Embryonic facial prominence (tissue), 1 donor: ENCODE measurements around the gene PLXNC1.

Experiments used
- DNase-seq: peaks from one replicate; pipeline ENCODE4 v3.0.0-alpha.2; 2016; ENCODE audit errors: extremely low spot score

Gene PLXNC1

GRCh38 chr12:94264736-94265485 lies 116.5 kb downstream of the PLXNC1 start:
- no peak for DNase-seq

GRCh38 chr12:94265539-94265938 lies 117.2 kb downstream of the PLXNC1 start:
- DNase-seq = no peak

- no peak for DNase-seq
Observed at GRCh38 chr12:94265966-94266745, 117.8 kb downstream of the PLXNC1 start.

DNA sequence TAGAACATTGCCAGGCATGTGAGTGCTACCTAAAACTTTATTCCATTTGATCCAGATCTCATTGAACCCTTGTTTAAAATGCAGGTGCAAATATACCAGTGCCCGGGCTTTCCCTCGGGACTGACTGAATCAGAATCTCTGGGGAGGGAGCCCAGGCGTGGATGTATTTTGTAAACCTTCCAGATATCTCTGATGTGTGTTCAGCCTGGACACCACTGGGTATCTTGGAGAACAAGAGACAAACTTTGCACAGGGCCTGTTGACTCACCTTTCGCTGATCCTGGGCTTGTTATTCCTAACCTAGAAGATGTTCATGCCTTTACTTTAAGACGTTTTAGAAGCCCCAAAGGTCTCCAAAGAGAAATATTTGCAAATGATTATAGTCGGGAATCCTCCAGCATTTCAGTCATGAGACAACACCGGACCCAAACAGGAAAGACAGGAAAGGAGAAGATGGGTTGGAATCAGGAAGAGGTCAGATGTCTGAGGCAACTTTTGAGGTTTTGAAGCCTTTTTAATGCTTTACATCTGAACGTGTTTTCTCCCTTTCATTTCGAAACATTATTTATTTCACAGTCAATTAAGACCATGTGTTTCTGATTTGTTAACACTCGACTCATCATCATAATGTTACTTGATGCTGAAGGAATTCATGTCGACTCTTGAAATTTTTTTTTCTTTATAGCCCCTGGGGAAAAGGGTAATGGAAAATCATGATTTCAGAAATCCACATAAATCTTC lies 118.6 kb downstream of the PLXNC1 start:
- peak; percentile 81 for DNase-seq

DNA sequence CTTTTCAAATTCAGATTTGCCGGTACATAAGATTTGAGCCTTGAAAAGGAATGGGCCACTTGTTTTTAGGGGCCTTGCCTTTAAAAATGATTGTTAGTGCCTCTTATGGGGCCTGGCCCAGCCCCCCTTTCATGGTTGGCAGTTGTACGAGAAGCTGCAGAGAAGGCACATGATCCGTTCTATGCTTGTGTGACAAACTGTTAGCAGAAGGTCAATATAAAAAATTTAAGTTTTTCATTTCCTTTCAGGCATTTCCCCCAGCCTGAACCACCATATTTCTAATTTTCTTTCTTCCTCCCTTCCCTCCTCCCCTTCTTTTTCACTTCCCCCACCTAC lies 119.1 kb downstream of the PLXNC1 start:
- DNase-seq = no peak

DNA sequence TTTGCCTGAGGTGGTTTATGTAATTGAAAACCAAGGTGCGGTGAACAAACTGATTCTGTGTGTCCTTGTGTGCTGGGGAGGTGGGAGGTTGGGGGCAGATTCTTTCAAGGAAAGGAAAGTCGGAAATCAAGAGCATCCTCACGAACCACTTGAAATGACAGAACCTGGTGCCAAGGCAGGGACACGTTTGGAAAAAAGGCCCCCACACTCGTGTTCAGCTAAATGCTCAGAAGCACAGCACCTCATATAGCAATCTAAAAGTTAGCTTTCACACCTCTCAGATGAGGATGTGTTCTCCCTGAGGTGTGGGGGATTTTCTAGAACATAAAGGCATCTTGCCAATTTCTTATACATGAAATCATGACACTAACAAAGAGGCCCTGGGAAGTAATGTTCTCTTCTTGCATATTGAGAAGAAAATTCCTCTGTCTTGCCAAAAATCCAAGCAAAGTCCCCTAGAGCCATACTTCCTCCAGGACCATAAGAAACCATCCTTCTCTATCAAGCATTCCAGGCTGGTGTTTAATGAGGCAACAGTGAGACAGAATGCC lies 119.6 kb downstream of the PLXNC1 start:
- DNase-seq = no peak

- no peak for DNase-seq
Observed at GRCh38 chr12:94269316-94269999, 121.1 kb downstream of the PLXNC1 start.

- no peak for DNase-seq
Observed at GRCh38 chr12:94271351-94271750, 123.0 kb downstream of the PLXNC1 start.

GRCh38 chr12:94272280-94272679 lies 123.9 kb downstream of the PLXNC1 start:
- DNase-seq = no peak

GRCh38 chr12:94273272-94273671 lies 124.9 kb downstream of the PLXNC1 start:
- DNase-seq = no peak

DNA sequence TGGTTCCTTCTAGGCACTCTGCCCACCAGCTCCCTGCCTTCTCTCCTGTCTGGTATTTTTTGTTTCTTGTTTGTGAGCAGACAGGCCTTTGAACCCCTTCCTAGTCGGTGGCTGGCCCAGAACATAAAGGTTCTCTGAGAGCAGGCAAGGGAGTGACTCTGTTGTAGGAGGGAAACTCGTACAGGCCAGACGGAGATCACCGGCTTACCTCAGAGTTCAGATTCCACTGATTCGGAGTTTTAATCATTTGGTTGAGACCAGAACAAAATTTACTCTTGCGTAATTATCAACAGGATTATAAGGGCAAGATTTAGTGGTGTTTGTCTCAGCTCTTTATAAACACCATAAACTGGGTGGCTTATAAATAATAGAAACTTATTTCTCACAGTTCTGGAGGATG lies 128.3 kb downstream of the PLXNC1 start:
- DNase-seq = no peak

GRCh38 chr12:94277426-94278000 lies 129.1 kb downstream of the PLXNC1 start:
- DNase-seq = no peak

DNA sequence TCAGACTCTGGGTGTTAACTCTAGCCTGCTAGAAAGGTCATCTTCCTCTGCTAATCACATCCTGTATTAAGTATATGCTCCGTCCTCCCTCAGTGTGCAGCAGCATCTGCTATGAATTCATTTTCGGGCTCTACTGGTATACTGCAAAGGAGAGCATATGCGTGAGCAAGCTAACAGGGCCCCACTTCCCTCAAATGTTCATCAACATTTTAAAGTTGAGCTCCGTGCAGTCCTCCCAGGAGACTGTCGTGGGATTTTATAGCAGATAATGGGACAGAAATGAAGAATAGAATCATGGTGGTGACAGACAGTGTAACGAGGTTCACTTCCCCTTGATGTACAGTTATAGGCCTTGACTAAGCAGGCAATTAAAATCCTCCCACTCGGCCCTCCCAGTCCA lies 131.7 kb downstream of the PLXNC1 start:
- DNase-seq = no peak

DNA sequence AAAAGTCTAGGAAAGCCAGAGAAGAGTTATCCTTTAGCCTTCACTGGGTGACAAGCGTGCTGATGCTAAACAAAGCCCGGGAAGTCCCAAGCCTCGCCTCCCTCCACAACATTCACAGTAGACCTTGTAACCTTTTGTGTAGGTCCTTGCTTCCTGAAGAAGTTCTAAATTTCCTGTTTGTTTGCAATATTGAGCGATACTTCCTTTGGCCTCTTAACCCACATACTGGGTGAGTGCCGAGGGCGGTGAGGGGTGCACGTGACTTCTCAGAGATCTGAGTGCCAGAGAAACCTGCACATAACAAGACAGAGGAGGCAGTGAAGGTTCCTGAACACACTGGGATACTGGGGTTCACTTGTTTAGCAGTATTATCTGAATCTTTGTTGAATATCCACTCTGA lies 134.3 kb downstream of the PLXNC1 start:
- DNase-seq = no peak

GRCh38 chr12:94284046-94284445 lies 135.7 kb downstream of the PLXNC1 start:
- DNase-seq = no peak

- no peak for DNase-seq
Observed at GRCh38 chr12:94284859-94285258, 136.5 kb downstream of the PLXNC1 start.

DNA sequence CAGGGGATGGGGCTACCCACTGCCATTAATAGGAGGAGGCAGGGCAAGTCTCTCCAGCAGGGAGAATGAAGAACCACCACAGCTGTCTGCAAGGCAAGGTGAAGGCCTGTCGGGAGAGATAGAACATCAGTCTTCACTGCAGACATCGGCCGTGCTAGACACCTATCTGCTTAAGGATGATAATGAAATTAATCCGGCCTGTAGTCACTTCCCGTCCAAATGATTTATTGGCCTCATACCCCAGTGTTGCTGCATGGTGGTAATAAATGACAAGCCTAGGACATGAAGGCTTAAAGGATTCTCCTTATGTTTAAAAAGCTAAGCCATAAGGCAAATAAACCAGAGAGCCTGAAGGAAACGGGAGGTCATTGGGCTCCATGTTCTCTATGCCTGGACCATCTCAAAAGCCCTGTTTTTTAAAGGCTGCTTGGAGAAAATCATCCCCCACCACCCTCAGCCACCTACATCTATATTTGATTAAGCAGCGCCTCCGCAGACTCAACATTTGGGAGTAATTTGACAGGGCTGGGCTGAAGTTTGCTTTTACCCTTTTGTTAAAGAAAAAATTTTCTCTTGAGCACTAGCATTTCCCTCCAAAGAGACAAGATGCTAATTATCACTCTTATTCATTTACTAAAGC lies 137.7 kb downstream of the PLXNC1 start:
- no peak for DNase-seq

DNA sequence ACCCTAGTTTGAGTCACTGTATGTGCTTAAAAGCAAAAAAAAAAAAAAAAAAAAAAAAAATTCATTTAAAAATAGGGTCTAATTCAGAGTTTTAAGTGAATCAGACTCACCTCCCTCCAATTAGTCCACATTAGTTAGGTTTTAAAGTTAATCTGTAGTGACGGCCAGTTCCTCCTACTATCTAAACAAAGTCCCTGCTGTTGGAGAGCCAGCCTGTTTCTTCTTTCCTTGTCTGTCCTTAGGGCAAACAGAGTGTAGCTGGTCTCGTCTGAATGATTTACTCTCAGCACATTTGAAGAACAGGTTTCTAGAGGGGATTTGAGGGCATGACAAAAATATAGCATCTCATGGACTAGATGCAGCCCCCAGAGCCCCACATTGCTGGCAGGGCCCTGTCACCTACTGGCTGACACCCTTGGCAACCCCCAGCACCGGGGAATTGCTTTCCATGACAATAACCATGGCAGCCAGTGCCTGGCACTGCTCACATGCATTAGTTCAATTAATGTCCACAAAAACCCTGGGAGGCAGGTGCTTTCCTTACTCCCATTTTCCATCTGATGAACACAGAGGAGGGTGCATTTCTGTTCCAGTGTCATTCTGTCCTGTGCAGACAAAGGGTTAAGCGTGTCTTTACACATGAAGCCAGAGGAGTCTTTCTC lies 138.3 kb downstream of the PLXNC1 start:
- no peak for DNase-seq

DNA sequence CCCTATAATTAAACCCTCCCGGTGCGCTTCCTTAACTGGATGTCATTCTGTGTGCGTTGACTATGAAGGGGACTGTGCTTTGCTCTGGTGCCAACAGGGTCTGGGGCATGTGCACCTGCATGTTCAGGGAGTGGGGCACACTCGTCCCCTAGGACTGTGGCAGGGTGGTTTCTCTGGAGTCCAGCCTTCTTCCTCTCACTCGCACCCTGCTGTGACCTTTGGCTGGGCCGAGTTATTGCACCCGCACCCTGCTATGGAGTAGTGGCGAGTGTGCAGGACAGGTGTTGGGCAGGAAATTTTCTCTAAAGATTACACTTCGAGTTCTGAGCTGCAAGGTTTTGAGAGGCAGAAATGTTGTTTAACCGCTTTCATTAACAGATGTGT lies 138.9 kb downstream of the PLXNC1 start:
- DNase-seq = no peak
